Stomach (tissue), 4 donors: Measurements from ENCODE around the gene C2CD4C.

Experiments used
- EP300 ChIP-seq: sonication (generic); formaldehyde crosslinking; IDR thresholded peaks from one replicate; pipeline ENCODE4 v1.6.1; 2017; ENCODE audit warnings: antibody characterized with exemption
- TF ChIP-seq, protein P1 (sequence below), 7 experiments: fragments of 450-650 bp in 4 of 7; fragments of 200-600 bp in 3 of 7; sonication (generic) in 3 of 7; IDR thresholded peaks; one replicate each; pipeline ENCODE4 v1.5.1; 2016 to 2019; ENCODE audit warnings: antibody characterized with exemption in 7 of 7, control low read depth in 2 of 7, mild to moderate bottlenecking in 1 of 7

DNA sequence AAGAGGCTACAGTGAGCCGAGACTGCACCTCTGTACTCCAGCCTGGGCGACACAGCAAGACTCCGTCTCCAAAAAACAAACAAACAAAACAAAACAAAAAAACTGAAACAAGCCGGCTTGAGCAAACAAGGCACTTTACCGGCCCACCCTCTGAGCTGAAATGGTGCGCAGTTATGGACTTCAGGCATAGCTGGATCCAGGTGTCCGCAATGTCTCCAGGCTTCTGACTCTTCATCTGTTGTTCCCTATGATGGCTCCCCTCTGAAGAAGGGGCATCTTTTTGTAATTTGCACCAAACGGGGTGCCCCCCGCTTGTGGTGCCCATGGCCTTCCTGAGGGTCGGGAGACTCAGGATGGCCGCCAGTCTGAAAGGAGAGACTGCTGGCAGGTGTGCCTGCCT, 6.2 kb downstream of the C2CD4C start:
- TF ChIP-seq, protein P1, sequence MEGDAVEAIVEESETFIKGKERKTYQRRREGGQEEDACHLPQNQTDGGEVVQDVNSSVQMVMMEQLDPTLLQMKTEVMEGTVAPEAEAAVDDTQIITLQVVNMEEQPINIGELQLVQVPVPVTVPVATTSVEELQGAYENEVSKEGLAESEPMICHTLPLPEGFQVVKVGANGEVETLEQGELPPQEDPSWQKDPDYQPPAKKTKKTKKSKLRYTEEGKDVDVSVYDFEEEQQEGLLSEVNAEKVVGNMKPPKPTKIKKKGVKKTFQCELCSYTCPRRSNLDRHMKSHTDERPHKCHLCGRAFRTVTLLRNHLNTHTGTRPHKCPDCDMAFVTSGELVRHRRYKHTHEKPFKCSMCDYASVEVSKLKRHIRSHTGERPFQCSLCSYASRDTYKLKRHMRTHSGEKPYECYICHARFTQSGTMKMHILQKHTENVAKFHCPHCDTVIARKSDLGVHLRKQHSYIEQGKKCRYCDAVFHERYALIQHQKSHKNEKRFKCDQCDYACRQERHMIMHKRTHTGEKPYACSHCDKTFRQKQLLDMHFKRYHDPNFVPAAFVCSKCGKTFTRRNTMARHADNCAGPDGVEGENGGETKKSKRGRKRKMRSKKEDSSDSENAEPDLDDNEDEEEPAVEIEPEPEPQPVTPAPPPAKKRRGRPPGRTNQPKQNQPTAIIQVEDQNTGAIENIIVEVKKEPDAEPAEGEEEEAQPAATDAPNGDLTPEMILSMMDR (IDR thresholded peaks at IDR 0.05): no peak
- TF ChIP-seq EP300: no peak
